CD14-positive monocyte (primary cell): Measurements from ENCODE around the gene TM9SF3. TPM values are rescaled to one million over a fixed set of nuclear protein-coding genes. Genes with fewer than 3 reads are reported as not detected.

Experiments
- DNase-seq, 3 donors: peaks; one replicate each; pipeline ENCODE4 v3.0.0-alpha.2; 2011 to 2022
- H2AFZ ChIP-seq: 2 replicates; pipeline ENCODE4 v1.6.0; 2012; ENCODE audit warnings: mild to moderate bottlenecking, low read depth, low read length, inconsistent platforms; ENCODE audit not compliant: insufficient read depth, poor library complexity, severe bottlenecking
- H3K27ac ChIP-seq, 2 donors: 1 replicate in 1 of 2; 2 replicates in 1 of 2; pipeline ENCODE4 v1.5.1; 2012 to 2013; ENCODE audit warnings: low read length in 2 of 2, control low read depth in 1 of 2, inconsistent platforms in 1 of 2, low read depth in 1 of 2, mild to moderate bottlenecking in 1 of 2
- H3K27me3 ChIP-seq, 2 donors: one replicate each; pipeline versions ENCODE4 v1.6.0 to v1.6.1; 2011 to 2013; ENCODE audit warnings: low read length in 2 of 2; ENCODE audit not compliant: control insufficient read depth in 2 of 2, insufficient read depth in 2 of 2
- H3K36me3 ChIP-seq, 2 donors: replicated peaks in 1 of 2; 1 replicate in 1 of 2; 2 replicates in 1 of 2; pipeline versions ENCODE4 v1.5.1 to v1.6.1; 2012 to 2013; ENCODE audit warnings: low read length in 2 of 2, control low read depth in 1 of 2, inconsistent platforms in 1 of 2, mild to moderate bottlenecking in 1 of 2; ENCODE audit not compliant: insufficient read depth in 2 of 2, control insufficient read depth in 1 of 2
- H3K4me1 ChIP-seq, 2 donors: 1 replicate in 1 of 2; 2 replicates in 1 of 2; pipeline versions ENCODE4 v1.5.1 to v1.6.1; 2012 to 2013; ENCODE audit warnings: low read length in 2 of 2, control low read depth in 1 of 2, inconsistent platforms in 1 of 2, mild to moderate bottlenecking in 1 of 2, moderate library complexity in 1 of 2; ENCODE audit not compliant: insufficient read depth in 2 of 2, control insufficient read depth in 1 of 2
- H3K4me2 ChIP-seq: replicated peaks from 2 replicates; pipeline ENCODE3; 2012; ENCODE audit warnings: low read length, moderate library complexity, mild to moderate bottlenecking; ENCODE audit not compliant: poor library complexity, severe bottlenecking; ENCODE audit errors: extremely low read depth
- H3K4me3 ChIP-seq, 3 experiments: fragments of 200-600 bp in 1 of 3; sonication (generic) in 1 of 3; replicated peaks in 1 of 3; 1 replicate in 2 of 3; 2 replicates in 1 of 3; pipeline ENCODE4 v1.5.1; 2011 to 2013; ENCODE audit warnings: low read length in 3 of 3, mild to moderate bottlenecking in 3 of 3, control low read depth in 2 of 3, low read depth in 2 of 3, inconsistent platforms in 1 of 3, moderate library complexity in 1 of 3
- H3K79me2 ChIP-seq: 2 replicates; pipeline ENCODE4 v1.6.0; 2012; ENCODE audit warnings: mild to moderate bottlenecking, control low read depth, inconsistent platforms, low read length, moderate library complexity; ENCODE audit not compliant: insufficient read depth
- H3K9ac ChIP-seq: 2 replicates; pipeline ENCODE4 v1.6.0; 2017; ENCODE audit warnings: low read length, mild to moderate bottlenecking; ENCODE audit not compliant: insufficient read depth, poor library complexity, severe bottlenecking
- H3K9me3 ChIP-seq, 2 donors: replicated peaks in 1 of 2; 1 replicate in 1 of 2; 2 replicates in 1 of 2; pipeline versions ENCODE4 v1.5.1 to v1.6.1; 2012 to 2013; ENCODE audit warnings: low read length in 2 of 2, control low read depth in 1 of 2; ENCODE audit not compliant: control insufficient read depth in 1 of 2, insufficient read depth in 1 of 2
- H4K20me1 ChIP-seq: 2 replicates; pipeline ENCODE4 v1.6.0; 2012; ENCODE audit warnings: mild to moderate bottlenecking, low read length, control low read depth, moderate library complexity; ENCODE audit not compliant: insufficient read depth
- H3K27ac Mint-ChIP-seq, 7 donors: one replicate each; pipeline ENCODE4 v1.8.0; 2020; ENCODE audit warnings: mild to moderate bottlenecking in 7 of 7, mixed read lengths in 7 of 7, moderate library complexity in 6 of 7, inconsistent platforms in 2 of 7
- H3K27me3 Mint-ChIP-seq, 3 donors: one replicate each; pipeline ENCODE4 v1.8.0; 2021 to 2022; ENCODE audit warnings: low read depth in 3 of 3, mild to moderate bottlenecking in 3 of 3, mixed read lengths in 3 of 3, moderate library complexity in 3 of 3, inconsistent platforms in 1 of 3
- H3K36me3 Mint-ChIP-seq, 2 donors: one replicate each; pipeline ENCODE4 v1.8.0; 2020; ENCODE audit warnings: mixed read lengths in 2 of 2, inconsistent platforms in 1 of 2, mild to moderate bottlenecking in 1 of 2
- H3K4me1 Mint-ChIP-seq: one replicate; pipeline ENCODE4 v1.8.0; 2020; ENCODE audit warnings: mild to moderate bottlenecking, mixed read lengths
- H3K4me3 Mint-ChIP-seq, 2 donors: one replicate each; pipeline ENCODE4 v1.8.0; 2020; ENCODE audit warnings: mild to moderate bottlenecking in 2 of 2, mixed read lengths in 2 of 2, moderate library complexity in 1 of 2
- H3K9me3 Mint-ChIP-seq, 7 donors: one replicate each; pipeline ENCODE4 v1.8.0; 2020 to 2022; ENCODE audit warnings: mixed read lengths in 7 of 7, mild to moderate bottlenecking in 6 of 7, moderate library complexity in 6 of 7, inconsistent platforms in 2 of 7
- CTCF ChIP-seq: fragments of 200-600 bp; IDR thresholded peaks from one replicate; pipeline ENCODE4 v1.8.0; 2022; ENCODE audit warnings: antibody characterized with exemption, mild to moderate bottlenecking
- WGBS: methylation state at CpG from one replicate; pipeline ENCODE4 v1.1.5; 2013; ENCODE audit warnings: missing lambda C conversion rate; ENCODE audit not compliant: insufficient coverage; 5-methylcytosine and 5-hydroxymethylcytosine counted together
- intact Hi-C, 2 donors: fragments of 100-400 bp; cut with micrococcal nuclease; formaldehyde crosslinking; loops; one replicate each; pipeline versions ENCODE4 v1.15.0 to v1.15.1; 2023
- polyA plus RNA-seq, 3 donors: library from polyadenylated mRNA; depleted of rRNA in 1 of 3; unstranded in 2 of 3; stranded (reverse) in 1 of 3; fragments of 300-500 nt in 2 of 3; fragments of >200 nt in 1 of 3; fragmentation: Illumina TruSeq in 2 of 3; gene quantifications; 1 replicate in 2 of 3; 2 replicates in 1 of 3; pipeline ENCODE4 v1.2.3, GENCODE V29; 2012 to 2021

Gene TM9SF3
- polyA plus RNA-seq, 3 donors = 23.9 to 67.1 (median 59.9) TPM

GRCh38 chr10:96491303-96491702 lies 95.5 kb downstream of the TM9SF3 start:
- no peaks in the 10 kb centered on the region for H3K4me1 ChIP-seq
- H3K9ac ChIP-seq = no peak overlapping the region
- H3K9me3 ChIP-seq = no peaks in the 10 kb centered on the region
- no peak overlapping the region for H3K27ac ChIP-seq
- TF ChIP-seq CTCF = no peak
- Mint-ChIP-seq H3K27me3 (peaks cover 1 to 11% (median 9%) of the 10 kb centered on the region in 3 donors), H3K9me3 (peaks cover 0 to 3% (median 0%) of the 10 kb centered on the region in 7 donors), H3K36me3 (no peaks in the 10 kb centered on the region), H3K27ac (no peak overlapping the region), H3K4me1 (no peaks in the 10 kb centered on the region), H3K4me3 (no peak overlapping the region)
- H3K27me3 ChIP-seq = no peaks in the 10 kb centered on the region
- DNase-seq = no peak
- H3K36me3 ChIP-seq = no peaks in the 10 kb centered on the region
- H4K20me1 ChIP-seq = no peaks in the 10 kb centered on the region
- H3K4me3 ChIP-seq = no peak overlapping the region
- intact Hi-C loops = no loop called here
- no peak overlapping the region for H3K4me2 ChIP-seq
- WGBS = 93% methylated on average over 2 of the region's 3 CpGs
- H3K79me2 ChIP-seq = no peaks in the 10 kb centered on the region
- no peak overlapping the region for H2AFZ ChIP-seq

- H3K4me2 ChIP-seq = no peak overlapping the region
- H2AFZ ChIP-seq = no peak overlapping the region
- H3K4me1 ChIP-seq = no peaks in the 10 kb centered on the region
- H3K27ac ChIP-seq = no peak overlapping the region
- intact Hi-C loops = no loop called here
- Mint-ChIP-seq H3K4me3 (no peak overlapping the region), H3K36me3 (no peaks in the 10 kb centered on the region), H3K27ac (no peak overlapping the region), H3K4me1 (no peaks in the 10 kb centered on the region), H3K27me3 (peaks cover 8 to 12% (median 9%) of the 10 kb centered on the region in 3 donors), H3K9me3 (peaks cover 0 to 3% (median 0%) of the 10 kb centered on the region in 7 donors)
- H4K20me1 ChIP-seq = no peaks in the 10 kb centered on the region
- H3K27me3 ChIP-seq = peaks cover 0 to 2% of the 10 kb centered on the region in 2 donors
- no peaks in the 10 kb centered on the region for H3K36me3 ChIP-seq
- H3K4me3 ChIP-seq = no peak overlapping the region
- DNase-seq = no peak
- H3K79me2 ChIP-seq = no peaks in the 10 kb centered on the region
- no peaks in the 10 kb centered on the region for H3K9me3 ChIP-seq
- no peak overlapping the region for H3K9ac ChIP-seq
- no peak for TF ChIP-seq CTCF
- WGBS = 93% methylated on average over 13 of the region's 14 CpGs
Observed at GRCh38 chr10:96488161-96488935, 98.5 kb downstream of the TM9SF3 start.
